Measurements from ENCODE around the gene ZMYND11.

GRCh38 chr10:279232-279631, 144.0 kb downstream of the ZMYND11 start:
- TF ChIP-seq TAF1 (IDR thresholded peaks at IDR 0.05; ENCODE audit: borderline replicate concordance, low read depth, low read length) (no peak), POLR2A (IDR thresholded peaks at IDR 0.05; ENCODE audit: low read depth, low read length) (no peak)

Data from GM12892 (cell line).